ENCODE measurements around the gene PLEKHB1. TPM values are rescaled to one million over a fixed set of nuclear protein-coding genes. Genes with fewer than 3 reads are reported as not detected.

PLEKHB1 gene
- total RNA-seq, 3 donors from 2014 or later: 3.1 to 3.7 (median 3.4) TPM

GRCh38 chr11:73636249-73636648, 10.1 kb upstream of the PLEKHB1 start:
- Mint-ChIP-seq H3K9me3 (no peaks in the 10 kb centered on the region), H3K27me3 (ENCODE audit: low read depth) (peaks cover 5% of the 10 kb centered on the region), H3K36me3 (ENCODE audit: insufficient read depth) (no peaks in the 10 kb centered on the region), H3K4me3 (no peak overlapping the region), H3K4me1 (ENCODE audit: low read depth) (peaks cover 17% of the 10 kb centered on the region)
- DNase-seq (no peak), ATAC-seq (no peak)

- ATAC-seq (no peak), DNase-seq (no peak)
- Mint-ChIP-seq H3K27me3 (ENCODE audit: low read depth) (peaks cover 5% of the 10 kb centered on the region), H3K36me3 (ENCODE audit: insufficient read depth) (no peaks in the 10 kb centered on the region), H3K4me3 (no peak overlapping the region), H3K9me3 (no peaks in the 10 kb centered on the region), H3K4me1 (ENCODE audit: low read depth) (peaks cover 17% of the 10 kb centered on the region)
These were observed 9.4 kb upstream of the PLEKHB1 start for GRCh38 chr11:73637012-73637411.

GRCh38 chr11:73640592-73640991, 5.8 kb upstream of the PLEKHB1 start:
- DNase-seq (no peak), ATAC-seq (no peak)
- Mint-ChIP-seq H3K4me1 (ENCODE audit: low read depth) (peaks cover 9% of the 10 kb centered on the region), H3K36me3 (ENCODE audit: insufficient read depth) (no peaks in the 10 kb centered on the region), H3K9me3 (no peaks in the 10 kb centered on the region), H3K27me3 (ENCODE audit: low read depth) (peaks cover 5% of the 10 kb centered on the region), H3K4me3 (no peak overlapping the region)

- no peaks in the 10 kb centered on the region for H3K36me3 Mint-ChIP-seq (ENCODE audit: insufficient read depth)
- no peak for ATAC-seq
- H3K4me1 Mint-ChIP-seq (ENCODE audit: low read depth): peaks cover 13% of the 10 kb centered on the region
- H3K9me3 Mint-ChIP-seq: no peaks in the 10 kb centered on the region
- no peak for DNase-seq
- peaks cover 8% of the 10 kb centered on the region for H3K27me3 Mint-ChIP-seq (ENCODE audit: low read depth)
- H3K4me3 Mint-ChIP-seq: no peak overlapping the region
These were observed 4.7 kb upstream of the PLEKHB1 start for GRCh38 chr11:73641668-73642067.

GRCh38 chr11:73645121-73645969, 1.0 kb upstream of the PLEKHB1 start:
- H3K36me3 Mint-ChIP-seq (ENCODE audit: insufficient read depth): no peaks in the 10 kb centered on the region
- peaks cover 6% of the 10 kb centered on the region for H3K27me3 Mint-ChIP-seq (ENCODE audit: low read depth)
- H3K4me3 Mint-ChIP-seq: no peak overlapping the region
- no peak for ATAC-seq
- no peak for DNase-seq
- peaks cover 30% of the 10 kb centered on the region for H3K4me1 Mint-ChIP-seq (ENCODE audit: low read depth)
- no peaks in the 10 kb centered on the region for H3K9me3 Mint-ChIP-seq

- Mint-ChIP-seq H3K36me3 (ENCODE audit: insufficient read depth) (no peaks in the 10 kb centered on the region), H3K27me3 (ENCODE audit: low read depth) (peaks cover 3% of the 10 kb centered on the region), H3K4me3 (peak overlapping the region; percentile 77), H3K9me3 (no peaks in the 10 kb centered on the region), H3K4me1 (ENCODE audit: low read depth) (peaks cover 25% of the 10 kb centered on the region)
- DNase-seq (peak; percentile 89), ATAC-seq (peak; percentile 100)
These were observed 1.2 kb downstream of the PLEKHB1 start for GRCh38 chr11:73647459-73648100.

GRCh38 chr11:73648121-73648520, 1.7 kb downstream of the PLEKHB1 start:
- ATAC-seq (no peak), DNase-seq (no peak)
- Mint-ChIP-seq H3K36me3 (ENCODE audit: insufficient read depth) (peaks cover 2% of the 10 kb centered on the region), H3K9me3 (no peaks in the 10 kb centered on the region), H3K4me1 (ENCODE audit: low read depth) (peaks cover 25% of the 10 kb centered on the region), H3K27me3 (ENCODE audit: low read depth) (peaks cover 3% of the 10 kb centered on the region), H3K4me3 (peak overlapping the region; percentile 77)

- DNase-seq (no peak), ATAC-seq (no peak)
- no peaks in the 10 kb centered on the region for H3K9me3 Mint-ChIP-seq
- H3K4me3 Mint-ChIP-seq: no peak overlapping the region
- peaks cover 25% of the 10 kb centered on the region for H3K4me1 Mint-ChIP-seq (ENCODE audit: low read depth)
- peaks cover 3% of the 10 kb centered on the region for H3K27me3 Mint-ChIP-seq (ENCODE audit: low read depth)
- H3K36me3 Mint-ChIP-seq (ENCODE audit: insufficient read depth): peaks cover 2% of the 10 kb centered on the region
These were observed 2.2 kb downstream of the PLEKHB1 start for GRCh38 chr11:73648571-73649046.

GRCh38 chr11:73649206-73649605, 2.8 kb downstream of the PLEKHB1 start:
- Mint-ChIP-seq H3K27me3 (ENCODE audit: low read depth) (peaks cover 3% of the 10 kb centered on the region), H3K36me3 (ENCODE audit: insufficient read depth) (peaks cover 5% of the 10 kb centered on the region), H3K4me3 (no peak overlapping the region), H3K9me3 (no peaks in the 10 kb centered on the region), H3K4me1 (ENCODE audit: low read depth) (peaks cover 25% of the 10 kb centered on the region)
- no peak for DNase-seq
- no peak for ATAC-seq

GRCh38 chr11:73650400-73650799, 4.0 kb downstream of the PLEKHB1 start:
- Mint-ChIP-seq H3K36me3 (ENCODE audit: insufficient read depth) (peaks cover 9% of the 10 kb centered on the region), H3K9me3 (no peaks in the 10 kb centered on the region), H3K4me1 (ENCODE audit: low read depth) (peaks cover 25% of the 10 kb centered on the region), H3K4me3 (no peak overlapping the region), H3K27me3 (ENCODE audit: low read depth) (peaks cover 3% of the 10 kb centered on the region)
- ATAC-seq (no peak), DNase-seq (no peak)

GRCh38 chr11:73651252-73651651, 4.9 kb downstream of the PLEKHB1 start:
- Mint-ChIP-seq H3K4me1 (ENCODE audit: low read depth) (peaks cover 22% of the 10 kb centered on the region), H3K4me3 (no peak overlapping the region), H3K36me3 (ENCODE audit: insufficient read depth) (peaks cover 9% of the 10 kb centered on the region), H3K27me3 (ENCODE audit: low read depth) (no peaks in the 10 kb centered on the region), H3K9me3 (no peaks in the 10 kb centered on the region)
- ATAC-seq (no peak), DNase-seq (no peak)

GRCh38 chr11:73651661-73652045, 5.3 kb downstream of the PLEKHB1 start:
- no peak for ATAC-seq
- H3K9me3 Mint-ChIP-seq: no peaks in the 10 kb centered on the region
- no peaks in the 10 kb centered on the region for H3K27me3 Mint-ChIP-seq (ENCODE audit: low read depth)
- peaks cover 9% of the 10 kb centered on the region for H3K36me3 Mint-ChIP-seq (ENCODE audit: insufficient read depth)
- no peak for DNase-seq
- H3K4me3 Mint-ChIP-seq: no peak overlapping the region
- H3K4me1 Mint-ChIP-seq (ENCODE audit: low read depth): peaks cover 21% of the 10 kb centered on the region

GRCh38 chr11:73652046-73652730, 5.8 kb downstream of the PLEKHB1 start:
- no peak for DNase-seq
- no peak for ATAC-seq
- no peaks in the 10 kb centered on the region for H3K27me3 Mint-ChIP-seq (ENCODE audit: low read depth)
- H3K9me3 Mint-ChIP-seq: no peaks in the 10 kb centered on the region
- H3K36me3 Mint-ChIP-seq (ENCODE audit: insufficient read depth): peaks cover 9% of the 10 kb centered on the region
- no peak overlapping the region for H3K4me3 Mint-ChIP-seq
- H3K4me1 Mint-ChIP-seq (ENCODE audit: low read depth): peaks cover 17% of the 10 kb centered on the region

GRCh38 chr11:73652856-73653559, 6.6 kb downstream of the PLEKHB1 start:
- ATAC-seq (no peak), DNase-seq (no peak)
- no peaks in the 10 kb centered on the region for H3K27me3 Mint-ChIP-seq (ENCODE audit: low read depth)
- H3K9me3 Mint-ChIP-seq: no peaks in the 10 kb centered on the region
- H3K36me3 Mint-ChIP-seq (ENCODE audit: insufficient read depth): peaks cover 9% of the 10 kb centered on the region
- H3K4me3 Mint-ChIP-seq: no peak overlapping the region
- peaks cover 8% of the 10 kb centered on the region for H3K4me1 Mint-ChIP-seq (ENCODE audit: low read depth)
